Right ventricle myocardium superior (tissue), 1 donor: ENCODE results near the gene ERN1. TPM values are rescaled to one million over a fixed set of nuclear protein-coding genes. Genes with fewer than 3 reads are reported as not detected.

Source experiments
- ATAC-seq: fragments of 200-7000 bp; cut with Tn5 transposase; one replicate; pipeline ENCODE4 v1.9.1; 2020; ENCODE audit warnings: mild to moderate bottlenecking; ENCODE audit not compliant: poor library complexity
- DNase-seq: peaks from one replicate; pipeline ENCODE4 v3.0.0-alpha.2; 2020
- intact Hi-C: fragments of 100-400 bp; cut with DNase I; formaldehyde crosslinking; loops from one replicate; pipeline ENCODE4 v1.11.2; 2022
- total RNA-seq: library from RNA; stranded (reverse); fragmentation: NEBNext Ultra II Directional; extraction: Animal tissue kit (Norgen Biotek cat#: 25700); gene quantifications from one replicate; pipeline ENCODE4 v1.2.1, GENCODE V29; 2021
- donor health status: DM: no; HTN: yes; CAD: no; lungs with severe emphysema.

ERN1 gene
- total RNA-seq, 1 donor from 2014 or later: 6.7 TPM

- intact Hi-C loops: no loop called here
- ATAC-seq (no peak), DNase-seq (no peak)
Observed at GRCh38 chr17:64056269-64057005, 73.5 kb downstream of the ERN1 start.

DNA sequence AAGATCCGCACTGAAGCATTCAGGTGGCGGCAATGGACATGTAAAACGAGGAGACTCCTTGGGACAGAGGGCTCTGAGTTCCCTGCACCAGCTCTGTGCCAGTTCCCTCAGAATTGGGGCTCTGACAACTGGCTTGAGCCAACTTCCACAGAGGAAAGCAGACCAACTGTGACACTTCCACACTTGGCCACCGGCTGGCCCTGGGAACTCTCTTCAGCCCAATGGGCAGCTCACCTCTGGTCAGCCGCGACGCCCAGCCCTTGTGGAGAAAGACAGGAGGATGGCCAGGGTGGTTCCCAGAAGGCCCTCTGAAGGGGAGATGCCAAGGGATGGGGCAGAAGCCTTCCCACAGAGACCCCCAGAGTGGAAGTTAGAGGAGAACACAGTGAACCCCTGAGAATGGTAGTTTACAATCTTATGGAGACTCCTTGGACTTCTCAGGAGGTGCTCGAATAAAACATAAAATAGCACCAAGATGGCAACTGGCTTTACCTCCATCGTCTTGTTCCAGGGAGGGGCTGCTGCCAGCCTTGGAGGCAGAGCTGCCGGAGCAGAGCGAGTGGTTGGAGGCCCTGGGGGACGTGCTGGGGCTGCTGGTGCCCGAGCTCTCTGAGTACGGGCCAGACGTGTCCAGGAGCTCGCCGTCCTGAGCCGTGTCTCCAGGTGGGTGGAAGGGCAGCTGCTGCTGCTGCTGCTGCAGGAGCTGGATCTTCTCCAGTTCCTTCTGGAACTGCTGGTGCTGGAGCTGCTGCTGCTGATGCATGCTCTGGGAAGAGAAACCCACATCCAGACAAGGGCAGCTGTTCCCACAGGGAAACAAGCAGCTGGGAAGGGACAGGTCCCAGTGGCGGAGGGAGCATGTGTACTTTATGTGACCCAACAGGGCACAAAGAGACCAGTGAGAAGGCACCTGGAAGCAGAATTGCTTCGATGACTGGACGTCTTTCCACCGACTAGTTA lies 74.5 kb downstream of the ERN1 start:
- intact Hi-C loops: no loop called here
- DNase-seq: no peak
- ATAC-seq: no peak

GRCh38 chr17:64054304-64054703 lies 75.6 kb downstream of the ERN1 start:
- intact Hi-C loops: no loop called here
- no peak for ATAC-seq
- DNase-seq: no peak

GRCh38 chr17:64053101-64053500 lies 76.8 kb downstream of the ERN1 start:
- intact Hi-C loops: no loop called here
- DNase-seq (no peak), ATAC-seq (no peak)

DNA sequence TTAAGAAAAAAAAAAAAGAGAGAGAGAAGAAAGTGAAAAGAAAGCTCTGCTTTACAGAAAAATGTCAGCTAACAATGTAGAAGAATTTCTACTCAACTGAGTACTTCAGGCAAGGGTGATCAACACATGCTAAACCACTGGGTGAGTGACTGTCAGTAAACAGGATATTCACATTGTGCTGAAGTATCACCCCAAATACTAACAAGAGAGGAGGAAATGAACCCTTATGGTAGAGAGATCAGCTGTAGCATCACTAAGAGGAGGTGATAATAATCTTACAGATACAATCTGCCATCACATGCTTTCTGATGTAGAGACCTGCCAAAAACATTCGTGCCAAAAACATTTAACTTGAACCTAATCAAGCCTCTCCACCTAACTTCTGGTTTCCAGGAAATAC lies 78.8 kb downstream of the ERN1 start:
- DNase-seq: no peak
- intact Hi-C loops: no loop called here
- ATAC-seq: no peak

GRCh38 chr17:64048805-64049204 lies 81.1 kb downstream of the ERN1 start:
- intact Hi-C loops: no loop called here
- DNase-seq: no peak
- ATAC-seq: no peak

GRCh38 chr17:64045176-64045575 lies 84.8 kb downstream of the ERN1 start:
- intact Hi-C loops: no loop called here
- ATAC-seq (no peak), DNase-seq (no peak)

- intact Hi-C loops: no loop called here
- no peak for ATAC-seq
- DNase-seq: no peak
Observed at GRCh38 chr17:64042700-64043485, 87.1 kb downstream of the ERN1 start.

- ATAC-seq (no peak), DNase-seq (no peak)
- intact Hi-C loops: no loop called here
Observed at GRCh38 chr17:64041912-64042311, 88.0 kb downstream of the ERN1 start.

DNA sequence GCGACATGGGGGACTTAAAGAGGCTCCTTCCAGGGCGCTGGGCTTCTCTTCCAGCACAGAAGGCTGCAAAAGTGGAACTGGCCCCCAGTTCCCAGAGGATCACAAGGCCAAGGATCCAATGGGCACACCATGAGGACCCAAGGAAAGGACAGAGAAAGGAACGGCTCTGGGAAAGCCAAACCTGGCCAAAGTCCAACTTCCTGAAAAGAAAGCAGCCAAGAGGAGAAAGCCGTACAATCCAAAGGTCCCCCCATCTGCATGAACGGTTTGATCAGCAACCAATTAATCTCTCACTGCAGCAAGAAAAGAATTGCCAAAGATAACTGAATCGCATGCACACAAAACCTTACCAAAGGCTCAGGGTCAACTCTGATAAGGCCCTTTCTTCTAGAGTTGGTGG lies 89.7 kb downstream of the ERN1 start:
- no peak for DNase-seq
- ATAC-seq: no peak
- intact Hi-C loops: no loop called here

GRCh38 chr17:64039106-64039400 lies 90.9 kb downstream of the ERN1 start:
- intact Hi-C loops: no loop called here
- DNase-seq: no peak

DNA sequence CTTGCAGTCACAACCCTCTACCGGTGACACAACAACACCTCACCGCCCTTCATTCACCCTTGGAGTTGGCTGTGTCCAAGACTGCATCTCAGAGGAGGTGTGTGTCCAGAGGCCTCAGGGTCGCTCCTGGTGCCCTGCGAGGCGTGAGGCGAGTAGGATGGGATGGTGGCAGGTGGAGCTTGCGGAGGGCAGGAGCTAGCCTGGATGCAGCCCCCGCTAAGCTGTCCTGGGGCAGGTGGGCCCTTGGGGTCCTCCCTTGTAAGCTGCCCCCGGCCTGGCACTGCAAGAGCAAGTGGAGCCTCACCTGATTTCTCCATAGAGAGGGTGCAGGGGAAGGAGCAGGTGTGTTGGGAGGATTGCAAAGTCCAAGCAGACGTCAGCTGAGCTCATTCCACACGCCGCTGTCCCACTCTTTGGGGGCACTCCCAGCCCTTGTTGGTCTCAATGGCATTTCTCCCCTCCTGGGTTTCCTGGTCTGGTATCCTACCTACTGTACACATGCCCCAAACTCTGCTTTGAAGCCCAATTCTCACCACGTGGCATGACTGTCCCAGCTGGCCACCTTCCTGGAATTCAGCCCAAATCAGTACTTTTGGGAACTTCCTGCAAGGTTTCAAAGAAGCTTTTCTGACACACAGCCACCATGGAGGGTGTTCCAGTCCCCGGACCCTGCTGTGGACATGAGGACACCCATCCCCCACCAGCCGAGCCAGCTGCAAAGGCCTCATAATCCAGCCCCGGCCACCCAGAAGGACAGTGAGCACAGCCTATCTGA lies 91.4 kb downstream of the ERN1 start:
- intact Hi-C loops: no loop called here
- DNase-seq: no peak
- no peak for ATAC-seq

More at GRCh38 chr17:64039106-64039400, 90.9 kb downstream of the ERN1 start:
- no peak for ATAC-seq

- no peak for DNase-seq
- intact Hi-C loops: no loop called here
- no peak for ATAC-seq
Observed at GRCh38 chr17:64037802-64038201, 92.1 kb downstream of the ERN1 start.

DNA sequence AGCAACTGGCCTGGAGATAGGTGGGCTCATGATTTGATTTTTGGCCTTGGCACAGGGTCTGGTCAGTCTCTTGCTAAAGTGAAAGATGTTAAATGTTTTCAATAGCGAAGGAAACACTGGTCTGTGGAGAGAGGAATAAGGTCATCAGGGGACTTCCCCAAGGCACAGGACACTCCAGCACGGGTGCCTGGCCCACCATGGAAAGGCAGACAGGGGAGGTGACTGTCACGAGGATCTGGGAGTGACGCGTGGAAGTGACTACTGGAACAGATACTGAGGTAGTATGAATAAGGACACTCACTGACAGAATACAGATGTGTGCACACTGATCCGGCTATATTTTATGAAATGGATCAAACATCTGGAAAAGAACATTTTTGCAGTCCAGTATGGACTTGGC lies 92.8 kb downstream of the ERN1 start:
- no peak for ATAC-seq
- intact Hi-C loops: no loop called here

GRCh38 chr17:64036198-64036922 lies 93.6 kb downstream of the ERN1 start:
- DNase-seq (no peak), ATAC-seq (no peak)
- intact Hi-C loops: no loop called here

More for the DNA sequence above, 92.8 kb downstream of the ERN1 start:
- DNase-seq: no peak

DNA sequence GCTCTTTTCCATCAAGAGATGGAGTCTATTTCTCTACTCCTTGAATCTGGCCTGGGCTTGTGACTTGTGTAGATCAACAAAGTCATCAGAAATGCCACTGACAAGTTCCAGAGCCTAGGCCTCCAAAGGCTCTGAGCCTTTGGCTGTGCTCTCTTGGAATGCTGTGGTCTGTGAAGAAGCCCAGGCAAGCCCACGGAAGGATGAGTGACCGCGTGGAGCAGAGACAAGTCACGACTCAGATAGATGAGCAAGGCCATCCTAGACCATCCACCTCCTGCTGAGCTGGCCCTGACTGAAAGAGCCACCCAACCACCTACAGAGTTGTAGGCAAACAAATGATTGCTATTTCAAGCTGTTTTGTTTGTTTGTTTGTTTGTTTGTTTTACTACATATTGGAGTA lies 97.9 kb downstream of the ERN1 start:
- no peak for ATAC-seq
- intact Hi-C loops: no loop called here
- DNase-seq: no peak

GRCh38 chr17:64028874-64029464 lies 101.0 kb downstream of the ERN1 start:
- ATAC-seq (peak; percentile 79), DNase-seq (peak; percentile 63)
- intact Hi-C loops: loop anchor here (2.0 to 10.0 kb wide), 3 partner anchors 104 to 253 kb away; partner anchors contain the start of genes CSHL1 and GH1
